NB4 (cell line): ENCODE results near the gene PLA2G7.

Experiments used
- DNase-seq: peaks from one replicate; pipeline ENCODE4 v3.0.0; 2010; ENCODE audit warnings: low read depth
- H3K4me3 ChIP-seq: one replicate; pipeline ENCODE4 v1.5.1; 2011; ENCODE audit warnings: mild to moderate bottlenecking, low read depth, low read length, moderate library complexity
- CTCF ChIP-seq: IDR thresholded peaks from one replicate; pipeline ENCODE4 v1.5.1; 2012; ENCODE audit warnings: low read depth, low read length
- MAX ChIP-seq: IDR thresholded peaks from 2 replicates; pipeline ENCODE4 v1.6.1; 2011; ENCODE audit warnings: low read depth, low read length
- MYC ChIP-seq: IDR thresholded peaks from 2 replicates; pipeline ENCODE4 v1.6.1; 2011; ENCODE audit warnings: low read depth, low read length
- POLR2A ChIP-seq: IDR thresholded peaks from 2 replicates; pipeline ENCODE4 v1.6.1; 2011; ENCODE audit warnings: mild to moderate bottlenecking; ENCODE audit not compliant: insufficient read length; ENCODE audit errors: extremely low read depth

The PLA2G7 gene

GRCh38 chr6:46719099-46719498 lies 16.1 kb downstream of the PLA2G7 start:
- TF ChIP-seq MYC = no peak
- TF ChIP-seq CTCF = no peak
- TF ChIP-seq MAX = no peak
- TF ChIP-seq POLR2A = no peak
- no peak overlapping the region for H3K4me3 ChIP-seq
- no peak for DNase-seq

GRCh38 chr6:46715141-46715540 lies 20.0 kb downstream of the PLA2G7 start:
- TF ChIP-seq MYC (no peak), MAX (no peak), CTCF (no peak), POLR2A (no peak)
- DNase-seq = peak; percentile 6
- no peak overlapping the region for H3K4me3 ChIP-seq

- TF ChIP-seq POLR2A (no peak), MAX (no peak), CTCF (no peak)
- no peak for DNase-seq
- H3K4me3 ChIP-seq = no peak overlapping the region
These were observed 23.7 kb downstream of the PLA2G7 start for GRCh38 chr6:46711491-46711890.

GRCh38 chr6:46706464-46706863 lies 28.7 kb downstream of the PLA2G7 start:
- no peak for DNase-seq
- no peak overlapping the region for H3K4me3 ChIP-seq

GRCh38 chr6:46704562-46704961 lies 30.6 kb downstream of the PLA2G7 start:
- H3K4me3 ChIP-seq = no peak overlapping the region
- peak; percentile 6 for TF ChIP-seq CTCF
- TF ChIP-seq MAX = peak; percentile 55
- peak; percentile 66 for TF ChIP-seq MYC
- no peak for TF ChIP-seq POLR2A
- peak; percentile 67 for DNase-seq

More at GRCh38 chr6:46706464-46706863, 28.7 kb downstream of the PLA2G7 start:
- TF ChIP-seq CTCF (no peak), POLR2A (no peak), MYC (no peak), MAX (no peak)

GRCh38 chr6:46699970-46700369 lies 35.2 kb downstream of the PLA2G7 start:
- H3K4me3 ChIP-seq = no peak overlapping the region
- DNase-seq = no peak
- TF ChIP-seq CTCF (no peak), MAX (no peak), MYC (no peak), POLR2A (no peak)
